Effector memory CD4-positive, alpha-beta T cell (primary cell): ENCODE measurements around the gene PKN3.

ENCODE experiments used
- DNase-seq, 3 donors: peaks; one replicate each; pipeline ENCODE4 v3.0.0-alpha.2; 2020
- H3K27ac ChIP-seq: 2 replicates; pipeline ENCODE4 v1.7.0; 2013; ENCODE audit warnings: mild to moderate bottlenecking, low read length, moderate library complexity; ENCODE audit not compliant: insufficient read depth, poor library complexity, severe bottlenecking
- H3K27me3 ChIP-seq: replicated peaks from 2 replicates; pipeline ENCODE4 v1.7.0; 2013; ENCODE audit warnings: mild to moderate bottlenecking, low read length; ENCODE audit not compliant: insufficient read depth, control insufficient read depth, poor library complexity, severe bottlenecking
- H3K36me3 ChIP-seq: 2 replicates; pipeline ENCODE4 v1.7.0; 2013; ENCODE audit warnings: mild to moderate bottlenecking, low read length, moderate library complexity; ENCODE audit not compliant: control insufficient read depth, insufficient read depth
- H3K4me1 ChIP-seq: 2 replicates; pipeline ENCODE4 v1.7.0; 2013; ENCODE audit warnings: low read length, mild to moderate bottlenecking; ENCODE audit not compliant: control insufficient read depth, insufficient read depth, poor library complexity, severe bottlenecking
- H3K4me3 ChIP-seq: 2 replicates; pipeline ENCODE4 v1.7.0; 2013; ENCODE audit warnings: low read length, low read depth, mild to moderate bottlenecking; ENCODE audit not compliant: insufficient read depth, poor library complexity, severe bottlenecking
- H3K9me3 ChIP-seq: 2 replicates; pipeline ENCODE4 v1.7.0; 2013; ENCODE audit warnings: mild to moderate bottlenecking, low read length, moderate library complexity; ENCODE audit not compliant: control insufficient read depth

Gene PKN3

DNA sequence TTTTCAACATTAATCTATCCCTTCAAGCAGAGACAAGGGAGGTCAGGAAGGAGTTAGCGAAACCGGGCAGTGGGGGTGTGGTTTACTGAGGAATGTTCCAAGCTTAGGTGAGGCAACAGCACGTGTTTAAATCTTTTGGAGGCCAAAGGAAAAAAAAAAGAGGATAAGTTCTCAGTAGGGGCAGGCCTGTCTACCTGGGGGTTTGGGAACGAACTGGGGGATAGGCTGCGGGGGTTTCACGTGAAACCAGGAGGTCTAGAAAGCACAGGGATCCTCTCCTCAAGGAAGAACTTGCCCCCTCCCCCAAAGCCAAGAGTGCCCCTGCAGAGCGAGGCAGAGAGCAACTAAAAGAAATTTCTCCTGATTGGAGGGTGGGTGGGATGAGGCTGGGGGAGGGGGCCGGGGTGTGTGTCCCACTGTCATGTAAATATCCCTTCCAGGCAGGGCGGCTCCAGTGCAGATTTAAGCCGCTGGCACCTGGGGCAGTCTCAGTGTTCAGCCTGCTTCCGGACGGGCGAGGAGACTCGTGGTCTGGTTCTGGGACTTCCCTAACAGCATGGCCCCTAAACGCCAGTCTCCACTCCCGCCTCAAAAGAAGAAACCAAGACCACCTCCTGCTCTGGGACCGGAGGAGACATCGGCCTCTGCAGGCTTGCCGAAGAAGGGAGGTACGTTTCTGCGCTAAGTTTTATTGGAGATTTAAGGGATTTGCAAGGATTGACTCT, 18.8 kb upstream of the PKN3 start:
- peak overlapping the region; percentile 49 for H3K4me3 ChIP-seq
- no peaks in the 10 kb centered on the region for H3K27me3 ChIP-seq
- no peaks in the 10 kb centered on the region for H3K36me3 ChIP-seq
- peak in 1 of 3 donors; percentile 14 for DNase-seq
- peak overlapping the region; percentile 71 for H3K27ac ChIP-seq
- peaks cover 36% of the 10 kb centered on the region for H3K4me1 ChIP-seq
- no peaks in the 10 kb centered on the region for H3K9me3 ChIP-seq

DNA sequence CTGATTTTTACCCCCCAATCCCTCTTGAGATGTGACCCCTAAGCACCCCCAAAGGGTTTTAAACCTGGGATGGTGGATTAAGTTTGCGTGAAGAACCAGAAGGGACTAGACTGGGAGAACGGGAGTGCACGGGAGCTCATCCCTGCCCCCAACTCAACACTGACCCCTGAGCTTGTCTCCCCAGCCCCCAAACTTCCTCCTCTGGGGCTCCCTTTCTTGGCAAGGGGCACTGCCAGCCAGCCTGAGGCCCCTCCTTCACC, 18.3 kb upstream of the PKN3 start:
- H3K27me3 ChIP-seq, result no peaks in the 10 kb centered on the region
- H3K36me3 ChIP-seq, result no peaks in the 10 kb centered on the region
- peaks cover 37% of the 10 kb centered on the region for H3K4me1 ChIP-seq
- peak overlapping the region; percentile 71 for H3K27ac ChIP-seq
- no peaks in the 10 kb centered on the region for H3K9me3 ChIP-seq
- DNase-seq, result no peak
- peak overlapping the region; percentile 49 for H3K4me3 ChIP-seq

GRCh38 chr9:128684325-128685199, 17.7 kb upstream of the PKN3 start:
- H3K4me1 ChIP-seq, result peaks cover 37% of the 10 kb centered on the region
- H3K4me3 ChIP-seq, result peak overlapping the region; percentile 49
- no peaks in the 10 kb centered on the region for H3K27me3 ChIP-seq
- no peaks in the 10 kb centered on the region for H3K9me3 ChIP-seq
- peak overlapping the region; percentile 71 for H3K27ac ChIP-seq
- DNase-seq, result peak; percentile 55 to 69 (median 68)
- no peaks in the 10 kb centered on the region for H3K36me3 ChIP-seq

GRCh38 chr9:128685636-128686489, 16.4 kb upstream of the PKN3 start:
- Histone ChIP-seq H3K4me1 (peaks cover 39% of the 10 kb centered on the region), H3K27me3 (no peaks in the 10 kb centered on the region), H3K27ac (peak overlapping the region; percentile 71), H3K9me3 (no peaks in the 10 kb centered on the region), H3K36me3 (no peaks in the 10 kb centered on the region), H3K4me3 (peak overlapping the region; percentile 36)
- DNase-seq, result peak in 1 of 3 donors; percentile 8

GRCh38 chr9:128687453-128687852, 14.8 kb upstream of the PKN3 start:
- no peaks in the 10 kb centered on the region for H3K27me3 ChIP-seq
- H3K9me3 ChIP-seq, result no peaks in the 10 kb centered on the region
- peaks cover 45% of the 10 kb centered on the region for H3K4me1 ChIP-seq
- H3K4me3 ChIP-seq, result no peak overlapping the region
- H3K27ac ChIP-seq, result no peak overlapping the region
- H3K36me3 ChIP-seq, result peaks cover 12% of the 10 kb centered on the region
- DNase-seq, result no peak

DNA sequence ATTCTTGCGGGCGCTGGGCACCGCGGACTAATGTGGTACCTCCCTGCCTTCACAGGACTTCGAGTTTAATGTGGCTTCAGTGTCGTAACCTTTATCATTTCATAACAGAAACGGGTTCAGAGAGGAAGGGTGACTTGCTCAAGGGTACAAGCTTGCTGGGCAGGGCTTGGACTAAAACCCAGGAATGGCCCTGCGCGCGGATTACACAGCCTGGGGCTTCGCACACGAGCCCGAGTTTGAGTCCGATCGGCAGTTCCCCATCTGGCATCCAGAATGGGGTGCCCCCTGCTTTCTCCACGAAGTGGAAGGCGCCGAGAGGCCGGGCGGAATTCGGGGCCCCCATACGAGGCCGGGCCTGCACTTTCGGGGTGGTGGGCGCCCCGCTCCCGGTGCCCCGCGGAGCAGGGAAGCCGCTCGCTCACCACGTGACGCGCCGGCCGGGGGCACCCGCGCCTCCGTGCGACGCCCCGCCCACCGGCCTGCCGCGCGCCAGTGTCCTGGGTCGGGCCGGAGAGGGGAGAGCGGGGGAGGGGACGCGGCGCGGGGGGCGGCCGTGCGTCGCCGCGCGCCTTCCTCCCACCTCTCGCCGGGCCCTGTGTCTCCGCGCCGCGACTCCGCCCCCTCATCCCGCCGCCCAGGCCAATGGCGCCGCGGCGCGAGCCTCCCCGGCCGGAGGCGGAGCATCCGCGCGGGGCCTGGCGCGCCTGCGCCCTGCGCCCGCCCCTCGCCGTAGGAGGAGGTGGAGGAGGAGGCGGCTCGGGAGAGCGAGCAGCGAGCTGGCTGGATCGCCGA, 13.6 kb upstream of the PKN3 start, which contains the start of gene SET:
TSS of gene SET (plus strand) at position 722 of the 792 bp plus-strand sequence. CDS start 361 bp downstream, outside the sequence.
- Histone ChIP-seq H3K4me3 (peak within 1 kb of the TSS; percentile 63), H3K36me3 (peaks cover 24% of the 10 kb centered on the region), H3K4me1 (peaks cover 38% of the 10 kb centered on the region), H3K27ac (peak within 1 kb of the TSS; percentile 82), H3K27me3 (no peaks in the 10 kb centered on the region), H3K9me3 (no peaks in the 10 kb centered on the region)
- peak; percentile 85 to 88 (median 87) for DNase-seq

DNA sequence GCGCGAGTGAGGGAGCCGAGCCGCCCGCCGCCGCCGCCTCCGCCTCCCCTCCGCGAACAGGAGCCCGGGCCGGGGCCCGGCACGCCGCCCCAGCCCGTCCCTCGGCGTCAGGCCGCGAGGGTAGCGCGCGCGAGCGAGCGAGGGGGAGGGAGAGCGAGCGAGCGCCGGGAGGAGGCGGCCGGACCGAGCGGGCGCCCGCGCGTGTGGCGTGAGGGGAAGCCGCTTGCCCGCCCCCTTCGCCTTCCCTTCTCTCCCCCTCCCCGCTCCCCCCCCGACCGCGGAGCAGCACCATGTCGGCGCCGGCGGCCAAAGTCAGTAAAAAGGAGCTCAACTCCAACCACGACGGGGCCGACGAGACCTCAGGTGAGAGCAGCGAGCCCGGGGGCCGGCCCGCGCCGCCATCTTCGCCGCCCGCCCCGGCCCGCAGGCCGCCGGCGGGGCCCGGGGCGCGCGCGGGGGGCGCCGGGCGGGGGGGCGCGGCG, 13.0 kb upstream of the PKN3 start:
- peak overlapping the region; percentile 56 for H3K4me3 ChIP-seq
- no peaks in the 10 kb centered on the region for H3K27me3 ChIP-seq
- H3K36me3 ChIP-seq, result peaks cover 31% of the 10 kb centered on the region
- H3K4me1 ChIP-seq, result peaks cover 37% of the 10 kb centered on the region
- H3K9me3 ChIP-seq, result no peaks in the 10 kb centered on the region
- peak in 2 of 3 donors; percentile 44 to 53 for DNase-seq
- H3K27ac ChIP-seq, result peak overlapping the region; percentile 79

DNA sequence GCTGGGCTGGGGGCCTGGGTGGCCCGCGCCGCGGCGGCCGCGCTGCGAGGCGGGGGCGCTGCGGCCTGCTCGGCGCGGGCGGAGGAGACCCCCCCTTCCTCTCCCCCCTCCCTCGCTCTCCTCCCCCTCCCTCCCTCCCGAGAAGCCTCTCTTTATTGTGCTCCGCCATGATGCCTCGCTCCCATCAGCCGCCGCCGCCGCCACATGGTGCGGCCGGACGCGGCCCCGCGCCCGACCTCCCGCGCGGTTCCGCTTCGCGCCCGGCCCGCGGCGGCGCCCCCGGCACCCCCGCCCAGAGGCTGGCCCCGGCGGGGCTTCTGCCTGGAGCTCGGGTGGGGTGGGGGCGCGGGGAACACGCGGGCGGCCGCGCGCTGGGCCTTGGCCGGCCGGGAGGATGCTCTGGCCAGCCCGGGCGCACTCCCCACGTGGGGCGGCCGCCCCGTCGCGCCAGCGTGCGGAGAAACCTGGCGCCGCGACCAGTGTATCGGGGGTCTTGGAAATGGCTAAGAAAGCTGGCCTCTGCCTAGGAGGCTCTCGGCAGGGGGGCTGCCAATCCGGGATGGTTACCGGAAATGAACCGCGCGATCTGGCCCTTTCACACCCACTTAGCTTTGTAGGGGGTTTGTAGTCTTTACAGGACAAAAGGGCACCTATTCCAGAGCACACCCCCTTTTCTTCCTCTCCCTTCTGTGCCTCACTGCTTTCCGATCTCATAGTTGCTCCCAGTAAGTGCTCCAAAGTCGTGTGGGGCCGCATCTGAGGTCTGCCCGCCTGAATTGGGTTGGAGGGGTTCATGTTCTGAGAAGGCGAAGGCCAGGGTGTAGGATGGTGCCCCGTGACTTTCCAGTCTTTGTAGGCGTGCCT, 12.3 kb upstream of the PKN3 start:
- Histone ChIP-seq H3K36me3 (peaks cover 32% of the 10 kb centered on the region), H3K4me3 (peak overlapping the region; percentile 60), H3K27ac (peak overlapping the region; percentile 68), H3K27me3 (no peaks in the 10 kb centered on the region), H3K4me1 (peaks cover 30% of the 10 kb centered on the region), H3K9me3 (no peaks in the 10 kb centered on the region)
- peak; percentile 44 to 52 (median 45) for DNase-seq
